Hepatocyte (in vitro differentiated cells): ENCODE measurements around the gene TEDC1.

Source experiments
- CTCF ChIP-seq: fragments of 200-600 bp; sonication (generic); IDR thresholded peaks from 2 replicates; pipeline ENCODE4 v1.5.1; 2016; ENCODE audit warnings: antibody characterized with exemption, mild to moderate bottlenecking; ENCODE audit not compliant: poor library complexity
- EZH2 ChIP-seq: fragments of 200-600 bp; sonication (generic); IDR thresholded peaks from 2 replicates; pipeline ENCODE4 v1.6.1; 2016; ENCODE audit warnings: antibody characterized with exemption, mild to moderate bottlenecking, borderline replicate concordance

- TF ChIP-seq CTCF (no peak), EZH2 (no peak)
Observed at GRCh38 chr14:105493921-105494605, 3.0 kb downstream of the TEDC1 start.
